ENCODE measurements around the gene BRAF.

The BRAF gene

GRCh38 chr7:140926021-140926817, 1.5 kb upstream of the BRAF start:
- no peak overlapping the region for H3K4me3 ChIP-seq (replicated peaks; ENCODE audit: low read depth, low read length)
- TF ChIP-seq, protein P1, sequence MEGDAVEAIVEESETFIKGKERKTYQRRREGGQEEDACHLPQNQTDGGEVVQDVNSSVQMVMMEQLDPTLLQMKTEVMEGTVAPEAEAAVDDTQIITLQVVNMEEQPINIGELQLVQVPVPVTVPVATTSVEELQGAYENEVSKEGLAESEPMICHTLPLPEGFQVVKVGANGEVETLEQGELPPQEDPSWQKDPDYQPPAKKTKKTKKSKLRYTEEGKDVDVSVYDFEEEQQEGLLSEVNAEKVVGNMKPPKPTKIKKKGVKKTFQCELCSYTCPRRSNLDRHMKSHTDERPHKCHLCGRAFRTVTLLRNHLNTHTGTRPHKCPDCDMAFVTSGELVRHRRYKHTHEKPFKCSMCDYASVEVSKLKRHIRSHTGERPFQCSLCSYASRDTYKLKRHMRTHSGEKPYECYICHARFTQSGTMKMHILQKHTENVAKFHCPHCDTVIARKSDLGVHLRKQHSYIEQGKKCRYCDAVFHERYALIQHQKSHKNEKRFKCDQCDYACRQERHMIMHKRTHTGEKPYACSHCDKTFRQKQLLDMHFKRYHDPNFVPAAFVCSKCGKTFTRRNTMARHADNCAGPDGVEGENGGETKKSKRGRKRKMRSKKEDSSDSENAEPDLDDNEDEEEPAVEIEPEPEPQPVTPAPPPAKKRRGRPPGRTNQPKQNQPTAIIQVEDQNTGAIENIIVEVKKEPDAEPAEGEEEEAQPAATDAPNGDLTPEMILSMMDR (IDR thresholded peaks at IDR 0.05; ENCODE audit: low read length, missing control alignments): no peak
- no peak for DNase-seq (ENCODE audit: low read depth)

GRCh38 chr7:140924019-140924820, 509 bp downstream of the BRAF start:
- peak; percentile 59 for DNase-seq (ENCODE audit: low read depth)
- H3K4me3 ChIP-seq (replicated peaks; ENCODE audit: low read depth, low read length): peak overlapping the region; percentile 67
- TF ChIP-seq, protein P1 (IDR thresholded peaks at IDR 0.05; ENCODE audit: low read length, missing control alignments): peak; percentile 44

DNA sequence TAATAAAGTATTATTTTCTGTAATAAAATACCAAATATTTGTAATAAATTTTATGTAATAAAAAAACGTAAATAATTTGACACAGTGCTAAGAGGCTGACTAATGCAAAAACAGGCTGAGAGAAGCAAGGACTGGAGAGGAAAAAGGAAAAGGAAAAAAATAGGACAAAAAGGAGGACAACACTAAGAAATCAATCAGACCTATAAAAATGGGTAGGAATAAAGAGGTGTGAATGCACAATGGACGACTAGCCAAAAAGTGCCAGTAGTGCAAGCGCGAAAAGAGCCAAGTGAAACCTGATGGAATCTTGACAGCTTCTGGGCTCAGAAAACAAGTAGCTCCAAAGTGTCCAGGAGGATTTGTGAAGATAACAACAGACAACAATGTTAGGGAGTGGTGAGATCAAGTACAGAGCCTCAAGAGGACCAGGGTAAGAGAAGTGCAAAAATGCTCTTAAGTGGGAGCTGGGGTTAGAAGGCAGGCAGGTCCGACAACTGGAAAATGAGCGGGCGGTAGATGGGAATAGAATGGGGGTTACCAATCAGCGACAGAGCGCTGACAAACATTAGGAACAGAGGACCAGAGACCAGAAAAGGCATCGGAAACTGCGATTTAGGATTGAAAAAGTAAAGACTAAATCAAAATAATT, 1.2 kb downstream of the BRAF start:
- peak; percentile 32 for DNase-seq (ENCODE audit: low read depth)
- peak overlapping the region; percentile 67 for H3K4me3 ChIP-seq (replicated peaks; ENCODE audit: low read depth, low read length)
- TF ChIP-seq, protein P1 (IDR thresholded peaks at IDR 0.05; ENCODE audit: low read length, missing control alignments): no peak

GRCh38 chr7:140922741-140923345, 1.9 kb downstream of the BRAF start:
- H3K4me3 ChIP-seq (replicated peaks; ENCODE audit: low read depth, low read length): peak overlapping the region; percentile 67
- TF ChIP-seq, protein P1 (IDR thresholded peaks at IDR 0.05; ENCODE audit: low read length, missing control alignments): no peak
- DNase-seq (ENCODE audit: low read depth): no peak

DNA sequence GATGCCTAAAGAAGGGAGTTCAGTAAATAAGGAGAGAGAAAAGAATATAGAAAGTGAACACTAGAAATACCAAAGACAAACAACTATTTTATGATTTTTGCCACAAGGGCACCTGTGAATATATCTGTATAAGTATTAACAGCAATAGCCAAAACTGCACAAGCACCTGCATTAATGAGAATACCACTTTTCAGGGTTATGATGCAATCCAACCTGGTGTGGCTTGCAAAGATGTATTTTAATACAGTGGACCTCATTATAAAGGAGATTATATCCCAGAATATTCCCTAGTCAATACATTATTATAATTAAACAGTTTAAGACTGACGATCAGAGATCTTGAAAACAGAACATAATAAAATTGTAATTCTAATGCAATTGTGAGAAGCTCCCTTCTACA, 4.0 kb downstream of the BRAF start:
- DNase-seq (ENCODE audit: low read depth): no peak
- TF ChIP-seq, protein P1 (IDR thresholded peaks at IDR 0.05; ENCODE audit: low read length, missing control alignments): no peak

GRCh38 chr7:140918236-140918635, 6.5 kb downstream of the BRAF start:
- no peak for DNase-seq (ENCODE audit: low read depth)
- H3K4me3 ChIP-seq (replicated peaks; ENCODE audit: low read depth, low read length): no peak overlapping the region
- TF ChIP-seq, protein P1 (IDR thresholded peaks at IDR 0.05; ENCODE audit: low read length, missing control alignments): no peak

More for the DNA sequence above, 4.0 kb downstream of the BRAF start:
- H3K4me3 ChIP-seq (replicated peaks; ENCODE audit: low read depth, low read length): no peak overlapping the region
